Endothelial cell of umbilical vein (primary cell): ENCODE data around the gene CXCL9. TPM values are rescaled to one million over a fixed set of nuclear protein-coding genes. Genes with fewer than 3 reads are reported as not detected.
"Not testable (repeated sequence)": the region's sequence is repeated elsewhere in the genome, so short reads cannot be mapped to it uniquely, and the experiment has no call there.

Experiments
- BruUV-seq: library from RNA; stranded (reverse); fragments of 400-500 nt; replicated peaks from 2 replicates; lab custom pipeline; 2021; lab: Mats Ljungman, UMichigan
- CTCF ChIA-PET: fragments of 300-600, 350-600 bp; sonication (Branson Sonifier 250); formaldehyde crosslinking; loops from one replicate; lab custom pipeline; 2021; ENCODE audit warnings: antibody characterized with exemption, inconsistent platforms; lab: Charles Lee
- POLR2A ChIA-PET: fragments of 300-600, 350-600 bp; sonication (Branson Sonifier 250); formaldehyde crosslinking; loops from one replicate; lab custom pipeline; 2021; ENCODE audit warnings: antibody characterized with exemption, inconsistent platforms; lab: Charles Lee
- DNase-seq: peaks from one replicate; pipeline ENCODE4 v3.0.0-alpha.2; 2011; ENCODE audit warnings: low read depth, low spot score
- FAIRE-seq: peaks from 2 replicates; lab custom pipeline; 2011; peaks lifted over from hg19 to GRCh38; lab: Jason Lieb, UNC
- H2AFZ ChIP-seq: 2 replicates; pipeline ENCODE4 v1.6.0; 2012; ENCODE audit warnings: low read depth, low read length, control low read depth, inconsistent platforms
- H3K27ac ChIP-seq: 2 replicates; pipeline ENCODE4 v1.5.1; 2011; ENCODE audit warnings: low read depth, mild to moderate bottlenecking, control low read depth, low read length, moderate library complexity; ENCODE audit not compliant: insufficient read depth
- H3K27me3 ChIP-seq, 2 experiments: 2 replicates each; pipeline versions ENCODE4 v1.6.0 to v1.6.1; 2011; ENCODE audit warnings: low read length in 2 of 2, mixed read lengths in 1 of 2; ENCODE audit not compliant: control insufficient read depth in 2 of 2, insufficient read depth in 2 of 2
- H3K36me3 ChIP-seq, 2 experiments: 2 replicates in 1 of 2; 3 replicates in 1 of 2; pipeline ENCODE4 v1.5.1; 2011; ENCODE audit warnings: low read length in 2 of 2, mild to moderate bottlenecking in 1 of 2, moderate library complexity in 1 of 2; ENCODE audit not compliant: control insufficient read depth in 2 of 2, insufficient read depth in 2 of 2; ENCODE audit errors: extremely low read depth in 1 of 2
- H3K4me1 ChIP-seq: 3 replicates; pipeline ENCODE4 v1.5.1; 2011; ENCODE audit warnings: mild to moderate bottlenecking, low read length; ENCODE audit not compliant: control insufficient read depth, insufficient read depth; ENCODE audit errors: extremely low read depth
- H3K4me2 ChIP-seq: 2 replicates; pipeline ENCODE4 v1.6.1; 2011; ENCODE audit warnings: low read length, control low read depth, mixed read lengths; ENCODE audit not compliant: insufficient read depth
- H3K4me3 ChIP-seq, 3 experiments: fragments of 200-600 bp in 1 of 3; sonication (generic), shearing (Covaris generic) in 1 of 3; replicated peaks in 1 of 3; 2 replicates each; pipeline ENCODE4 v1.5.1; 2011 to 2016; ENCODE audit warnings: control low read depth in 3 of 3, low read length in 3 of 3, mild to moderate bottlenecking in 2 of 3, inconsistent platforms in 1 of 3, low read depth in 1 of 3, moderate library complexity in 1 of 3; ENCODE audit not compliant: insufficient read depth in 1 of 3
- H3K79me2 ChIP-seq: 2 replicates; pipeline ENCODE4 v1.6.0; 2012; ENCODE audit warnings: low read length, inconsistent platforms; ENCODE audit not compliant: control insufficient read depth, insufficient read depth
- H3K9ac ChIP-seq: replicated peaks from 2 replicates; pipeline ENCODE3; 2011; ENCODE audit warnings: low read length, control low read depth; ENCODE audit not compliant: insufficient read depth; ENCODE audit errors: extremely low read depth
- H3K9me1 ChIP-seq: replicated peaks from 3 replicates; pipeline ENCODE4 v1.6.0; 2011; ENCODE audit warnings: mild to moderate bottlenecking, low read length; ENCODE audit not compliant: control insufficient read depth, insufficient read depth; ENCODE audit errors: extremely low read depth
- H3K9me3 ChIP-seq: replicated peaks from 2 replicates; pipeline ENCODE4 v1.5.1; 2012; ENCODE audit warnings: low read length, inconsistent platforms; ENCODE audit not compliant: control insufficient read depth, insufficient read depth
- H4K20me1 ChIP-seq: replicated peaks from 2 replicates; pipeline ENCODE3; 2011; ENCODE audit warnings: mild to moderate bottlenecking, low read length; ENCODE audit not compliant: control insufficient read depth, insufficient read depth; ENCODE audit errors: extremely low read depth
- dilution Hi-C: fragments of 300-500 bp; cut with MboI; formaldehyde crosslinking; loops from one replicate; pipeline ENCODE4 v1.15.0; 2019; ENCODE audit warnings: low sequenced_read_pairs; ENCODE audit not compliant: extremely low pct_ligation_motif_present
- intact Hi-C: fragments of 100-400 bp; cut with micrococcal nuclease; formaldehyde crosslinking; loops from one replicate; pipeline ENCODE4 v1.10.0; 2022
- polyA plus RNA-seq, 4 experiments: library from polyadenylated mRNA; depleted of rRNA in 3 of 4; stranded (reverse) in 3 of 4; unstranded in 1 of 4; fragments of >200 nt; gene quantifications; 2 replicates each; pipeline versions ENCODE4 v1.2.1 to v1.2.3, GENCODE V29; 2011 to 2012; ENCODE audit warnings: missing spikeins in 1 of 4
- total RNA-seq: library from RNA; stranded (reverse); gene quantifications from 2 replicates; pipeline ENCODE4 v1.2.3, GENCODE V29; 2021

Gene CXCL9
- total and polyA plus RNA-seq, 2 donors (not counting 3 experiments of a cell fraction or from before 2014, with no cell fraction given): not detected

DNA sequence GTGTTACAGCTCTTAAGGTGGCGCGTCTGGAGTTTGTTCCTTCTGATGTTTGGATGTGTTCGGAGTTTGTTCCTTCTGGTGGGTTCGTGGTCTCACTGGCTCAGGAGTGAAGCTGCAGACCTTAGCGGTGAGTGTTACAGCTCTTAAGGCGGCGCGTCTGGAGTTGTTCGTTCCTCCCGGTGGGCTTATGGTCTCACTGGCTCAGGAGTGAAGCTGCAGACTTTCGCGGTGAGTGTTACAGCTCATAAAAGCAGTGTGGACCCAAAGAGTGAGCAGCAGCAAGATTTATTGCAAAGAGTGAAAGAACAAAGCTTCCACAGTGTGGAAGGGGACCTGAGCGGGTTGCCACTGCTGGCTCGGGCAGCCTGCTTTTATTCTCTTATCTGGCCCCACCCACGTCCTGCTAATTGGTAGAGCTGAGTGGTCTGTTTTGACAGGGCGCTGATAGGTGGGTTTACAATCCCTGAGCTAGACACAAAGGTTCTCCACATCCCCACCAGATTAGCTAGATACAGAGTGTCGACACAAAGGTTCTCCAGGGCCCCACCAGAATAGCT lies 42.6 kb upstream of the CXCL9 start:
- H3K79me2 ChIP-seq, H3K4me1 ChIP-seq, H3K9me1 ChIP-seq, POLR2A ChIA-PET, DNase-seq, H3K9ac ChIP-seq, intact Hi-C loops, H3K4me3 ChIP-seq, H2AFZ ChIP-seq, H3K4me2 ChIP-seq, H3K27ac ChIP-seq, dilution Hi-C loops, H3K9me3 ChIP-seq, H4K20me1 ChIP-seq, H3K36me3 ChIP-seq, BruUV-seq, FAIRE-seq: not testable (repeated sequence)
- peaks cover 11% of the 10 kb centered on the region in 2 experiments for H3K27me3 ChIP-seq
- CTCF ChIA-PET: interaction anchor here (1.5 kb wide), 1 partner anchor 54 kb away, joined by 5 read pairs; no protein-coding TSS in a partner anchor

GRCh38 chr4:76044686-76045085 lies 37.4 kb upstream of the CXCL9 start:
- dilution Hi-C loops, H3K9me1 ChIP-seq, DNase-seq, FAIRE-seq, H4K20me1 ChIP-seq, H3K9me3 ChIP-seq, intact Hi-C loops, H3K4me3 ChIP-seq, H2AFZ ChIP-seq, BruUV-seq, POLR2A ChIA-PET, H3K79me2 ChIP-seq, H3K9ac ChIP-seq, H3K4me1 ChIP-seq, H3K4me2 ChIP-seq, H3K36me3 ChIP-seq, H3K27ac ChIP-seq, CTCF ChIA-PET, H3K27me3 ChIP-seq: not testable (repeated sequence)

GRCh38 chr4:76043306-76043705 lies 36.0 kb upstream of the CXCL9 start:
- DNase-seq, H4K20me1 ChIP-seq, H3K27me3 ChIP-seq, intact Hi-C loops, CTCF ChIA-PET, H3K36me3 ChIP-seq, H3K9me1 ChIP-seq, H3K79me2 ChIP-seq, H3K4me3 ChIP-seq, H2AFZ ChIP-seq, BruUV-seq, H3K27ac ChIP-seq, H3K9ac ChIP-seq, H3K4me2 ChIP-seq, dilution Hi-C loops, POLR2A ChIA-PET, H3K4me1 ChIP-seq, FAIRE-seq, H3K9me3 ChIP-seq: not testable (repeated sequence)
